Lower leg skin (tissue), 4 donors: ENCODE results near the gene PTPRN2. TPM values are rescaled to one million over a fixed set of nuclear protein-coding genes. Genes with fewer than 3 reads are reported as not detected.
"Not testable (repeated sequence)": the region's sequence is repeated elsewhere in the genome, so short reads cannot be mapped to it uniquely, and the experiment has no call there.

ENCODE experiments used
- DNase-seq, 2 donors: peaks; one replicate each; pipeline ENCODE4 v3.0.0-alpha.2; 2019; ENCODE audit warnings: low spot score in 2 of 2
- H3K4me3 ChIP-seq: fragments of 200-600 bp; sonication (generic); 2 replicates; pipeline ENCODE4 v1.5.1; 2017; ENCODE audit warnings: mild to moderate bottlenecking, low read depth; ENCODE audit not compliant: poor library complexity, severe bottlenecking
- CTCF ChIP-seq, 3 donors: fragments of 450-650 bp; IDR thresholded peaks; one replicate each; pipeline ENCODE4 v1.5.1; 2016; ENCODE audit warnings: antibody characterized with exemption in 3 of 3, mild to moderate bottlenecking in 3 of 3, moderate library complexity in 2 of 3
- POLR2A ChIP-seq, 2 donors: fragments of 450-650 bp; IDR thresholded peaks; one replicate each; pipeline ENCODE4 v1.6.1; 2016 to 2017; ENCODE audit warnings: antibody characterized with exemption in 2 of 2, mild to moderate bottlenecking in 1 of 2, moderate library complexity in 1 of 2
- WGBS, 2 donors: methylation state at CpG; one replicate each; pipeline ENCODE4 v1.1.5; 2018; 5-methylcytosine and 5-hydroxymethylcytosine counted together
- intact Hi-C: fragments of 100-400 bp; cut with DNase I; formaldehyde crosslinking; loops from one replicate; pipeline ENCODE4 v1.15.0; 2023; ENCODE audit warnings: low total_unique reads
- total RNA-seq, 4 donors: library from RNA; depleted of rRNA; stranded (reverse); fragments of >200 nt; gene quantifications; one replicate each; pipeline ENCODE4 v1.1.0, GENCODE V29; 2016

The PTPRN2 gene
- total RNA-seq, 4 donors from 2014 or later: 0.11 to 1.6 (median 0.92) TPM

- intact Hi-C loops: no loop called here
- 58 to 80% methylated on average over 3 of the region's 3 CpGs for WGBS, 2 donors
- peak in 1 of 2 donors; percentile 43 for DNase-seq
- TF ChIP-seq CTCF (IDR thresholded peaks at IDR 0.05) (no peak), POLR2A (IDR thresholded peaks at IDR 0.05) (no peak)
- no peak overlapping the region for H3K4me3 ChIP-seq
Observed at GRCh38 chr7:158034571-158034970, 553.1 kb downstream of the PTPRN2 start.

- peak in 1 of 2 donors; percentile 59 for DNase-seq
- H3K4me3 ChIP-seq, intact Hi-C loops: not testable (repeated sequence)
- WGBS, 2 donors: 78 to 98% methylated on average over 6 of the region's 6 CpGs
Observed at GRCh38 chr7:158033925-158034324, 553.7 kb downstream of the PTPRN2 start.

GRCh38 chr7:158033196-158033595 is 554.4 kb downstream of the PTPRN2 start:
- peak in 1 of 2 donors; percentile 75 for DNase-seq
- WGBS, 2 donors: 84 to 91% methylated on average over 8 of the region's 8 CpGs
- TF ChIP-seq CTCF (IDR thresholded peaks at IDR 0.05) (no peak), POLR2A (IDR thresholded peaks at IDR 0.05) (no peak)
- intact Hi-C loops: no loop called here
- no peak overlapping the region for H3K4me3 ChIP-seq

- TF ChIP-seq POLR2A (IDR thresholded peaks at IDR 0.05): no peak
- TF ChIP-seq CTCF (IDR thresholded peaks at IDR 0.05): no peak
- H3K4me3 ChIP-seq: no peak overlapping the region
- intact Hi-C loops: no loop called here
- peak in 1 of 2 donors; percentile 6 for DNase-seq
- 82 to 83% methylated on average over 11 of the region's 11 CpGs for WGBS, 2 donors
Observed at GRCh38 chr7:158032561-158033115, 555.0 kb downstream of the PTPRN2 start.

GRCh38 chr7:158031867-158032308 is 555.7 kb downstream of the PTPRN2 start:
- TF ChIP-seq CTCF (IDR thresholded peaks at IDR 0.05) (no peak), POLR2A (IDR thresholded peaks at IDR 0.05) (no peak)
- no peak overlapping the region for H3K4me3 ChIP-seq
- intact Hi-C loops: no loop called here
- DNase-seq: peak in 1 of 2 donors; percentile 64
- 58 to 62% methylated on average over 13 of the region's 13 CpGs for WGBS, 2 donors

- no peak overlapping the region for H3K4me3 ChIP-seq
- DNase-seq: peak in 1 of 2 donors; percentile 49
- intact Hi-C loops: no loop called here
- TF ChIP-seq CTCF (IDR thresholded peaks at IDR 0.05): no peak
- no peak for TF ChIP-seq POLR2A (IDR thresholded peaks at IDR 0.05)
- WGBS, 2 donors: 88 to 90% methylated on average over 11 of the region's 11 CpGs
Observed at GRCh38 chr7:158030566-158030965, 557.1 kb downstream of the PTPRN2 start.
